HepG2 (cell line): ENCODE results near the gene TRIP4. TPM values are rescaled to one million over a fixed set of nuclear protein-coding genes. Genes with fewer than 3 reads are reported as not detected.

Experiments
- CBFB ChIP-seq: sonication (generic); formaldehyde crosslinking; IDR thresholded peaks from 2 replicates; pipeline ENCODE4 v1.4.0; 2020; ENCODE audit warnings: missing genetic modification reagents
- EEA1 ChIP-seq: sonication (generic); formaldehyde crosslinking; IDR thresholded peaks from 2 replicates; pipeline ENCODE4 v1.5.1; 2020; ENCODE audit warnings: mild to moderate bottlenecking, missing genetic modification reagents, borderline replicate concordance
- ELF1 ChIP-seq: sonication (generic); formaldehyde crosslinking; IDR thresholded peaks from 2 replicates; pipeline ENCODE4 v1.4.0; 2020; ENCODE audit warnings: missing genetic modification reagents
- KDM4B ChIP-seq: sonication (generic); formaldehyde crosslinking; IDR thresholded peaks from 2 replicates; pipeline ENCODE4 v1.4.0; 2020; ENCODE audit warnings: missing genetic modification reagents
- MBD4 ChIP-seq: IDR thresholded peaks from 2 replicates; pipeline ENCODE4 v1.6.1; 2012; ENCODE audit warnings: low read length, inconsistent platforms, borderline replicate concordance
- MTA3 ChIP-seq: sonication (generic); formaldehyde crosslinking; IDR thresholded peaks from 2 replicates; pipeline ENCODE4 v1.4.0; 2020; ENCODE audit warnings: missing genetic modification reagents
- NONO ChIP-seq, 2 experiments: fragments of 450-650 bp in 1 of 2; sonication (generic) in 1 of 2; formaldehyde crosslinking in 1 of 2; IDR thresholded peaks in 1 of 2; conservative IDR thresholded peaks in 1 of 2; 2 replicates each; pipeline versions ENCODE4 v1.6.1 to v1.8.0; 2017 to 2022; ENCODE audit warnings: mild to moderate bottlenecking in 1 of 2, missing genetic modification reagents in 1 of 2, moderate library complexity in 1 of 2
- PITX1 ChIP-seq: sonication (generic); formaldehyde crosslinking; IDR thresholded peaks from 2 replicates; pipeline ENCODE4 v1.5.1; 2020; ENCODE audit warnings: mild to moderate bottlenecking, missing genetic modification reagents
- SIX4 ChIP-seq: sonication (generic); formaldehyde crosslinking; IDR thresholded peaks from 2 replicates; pipeline ENCODE4 v1.4.0; 2020; ENCODE audit warnings: missing genetic modification reagents
- SMARCE1 ChIP-seq: fragments of 450-650 bp; IDR thresholded peaks from 2 replicates; pipeline ENCODE4 v1.6.1; 2017; ENCODE audit warnings: borderline replicate concordance
- TMF1 ChIP-seq: sonication (generic); formaldehyde crosslinking; IDR thresholded peaks from 2 replicates; pipeline ENCODE4 v1.8.1; 2022; ENCODE audit warnings: low read depth, missing genetic modification reagents
- YEATS2 ChIP-seq: sonication (generic); formaldehyde crosslinking; IDR thresholded peaks from 2 replicates; pipeline ENCODE4 v1.4.0; 2020; ENCODE audit warnings: missing genetic modification reagents, borderline replicate concordance
- ZFP36L2 ChIP-seq: sonication (generic); formaldehyde crosslinking; IDR thresholded peaks from 2 replicates; pipeline ENCODE4 v1.4.0; 2020; ENCODE audit warnings: missing genetic modification reagents
- ZNF225 ChIP-seq: sonication (generic); formaldehyde crosslinking; IDR thresholded peaks from 2 replicates; pipeline ENCODE4 v1.4.0; 2020; ENCODE audit warnings: mild to moderate bottlenecking, missing genetic modification reagents
- ZNF232 ChIP-seq: sonication (generic); formaldehyde crosslinking; IDR thresholded peaks from 2 replicates; pipeline ENCODE4 v1.4.0; 2020; ENCODE audit warnings: missing genetic modification reagents, borderline replicate concordance
- ZNF350 ChIP-seq: sonication (generic); formaldehyde crosslinking; IDR thresholded peaks from 2 replicates; pipeline ENCODE4 v1.4.0; 2020; ENCODE audit warnings: mild to moderate bottlenecking, low read depth, missing genetic modification reagents, borderline replicate concordance
- ZNF549 ChIP-seq: sonication (generic); formaldehyde crosslinking; IDR thresholded peaks from 2 replicates; pipeline ENCODE4 v1.5.0; 2020; ENCODE audit warnings: missing genetic modification reagents
- ZNF607 ChIP-seq: sonication (generic); formaldehyde crosslinking; IDR thresholded peaks from 2 replicates; pipeline ENCODE4 v1.5.1; 2020; ENCODE audit warnings: missing genetic modification reagents, mild to moderate bottlenecking, borderline replicate concordance
- ZNF619 ChIP-seq: sonication (generic); formaldehyde crosslinking; IDR thresholded peaks from 2 replicates; pipeline ENCODE4 v1.4.0; 2020; ENCODE audit warnings: mild to moderate bottlenecking, missing genetic modification reagents
- ZNF660 ChIP-seq: sonication (generic); formaldehyde crosslinking; IDR thresholded peaks from 2 replicates; pipeline ENCODE4 v1.5.1; 2020; ENCODE audit warnings: mild to moderate bottlenecking, low read depth, missing genetic modification reagents, borderline replicate concordance
- polyA plus RNA-seq, 8 experiments: library from polyadenylated mRNA; depleted of rRNA in 3 of 8; stranded (reverse) in 7 of 8; unstranded in 1 of 8; fragments of >200 nt; fragmentation: Illumina TruSeq in 4 of 8; extraction: Trizol in 4 of 8; gene quantifications; 2 replicates each; pipeline versions ENCODE4 v1.2.1 to v1.2.3, GENCODE V29; 2011 to 2016; ENCODE audit warnings: low read depth in 4 of 8, missing spikeins in 1 of 8, mixed read lengths in 1 of 8; ENCODE audit not compliant: insufficient read depth in 1 of 8
- total RNA-seq, 5 experiments: library from RNA; depleted of rRNA; stranded (reverse); fragments of >200 nt; fragmentation: Illumina TruSeq; extraction: Trizol; gene quantifications; 2 replicates each; pipeline ENCODE4 v1.2.3, GENCODE V29; 2016; ENCODE audit warnings: low read depth in 1 of 5
- TF ChIP-seq, protein P1 (sequence below): sonication (generic); formaldehyde crosslinking; IDR thresholded peaks from 2 replicates; pipeline ENCODE4 v1.5.0; 2020; ENCODE audit warnings: mild to moderate bottlenecking, missing genetic modification reagents, borderline replicate concordance
- TF ChIP-seq, protein P2 (sequence below): sonication (generic); formaldehyde crosslinking; IDR thresholded peaks from 2 replicates; pipeline ENCODE4 v1.5.0; 2020; ENCODE audit warnings: missing genetic modification reagents, mild to moderate bottlenecking, borderline replicate concordance
- TF ChIP-seq, protein P3 (sequence below): sonication (generic); formaldehyde crosslinking; IDR thresholded peaks from 2 replicates; pipeline ENCODE4 v1.4.0; 2020; ENCODE audit warnings: missing genetic modification reagents

The TRIP4 gene
- total and polyA plus RNA-seq, 2 of the 13 experiments (the other 11 are each of a cell fraction or from before 2014, with no cell fraction given) = 7.1 to 11.8 TPM

DNA sequence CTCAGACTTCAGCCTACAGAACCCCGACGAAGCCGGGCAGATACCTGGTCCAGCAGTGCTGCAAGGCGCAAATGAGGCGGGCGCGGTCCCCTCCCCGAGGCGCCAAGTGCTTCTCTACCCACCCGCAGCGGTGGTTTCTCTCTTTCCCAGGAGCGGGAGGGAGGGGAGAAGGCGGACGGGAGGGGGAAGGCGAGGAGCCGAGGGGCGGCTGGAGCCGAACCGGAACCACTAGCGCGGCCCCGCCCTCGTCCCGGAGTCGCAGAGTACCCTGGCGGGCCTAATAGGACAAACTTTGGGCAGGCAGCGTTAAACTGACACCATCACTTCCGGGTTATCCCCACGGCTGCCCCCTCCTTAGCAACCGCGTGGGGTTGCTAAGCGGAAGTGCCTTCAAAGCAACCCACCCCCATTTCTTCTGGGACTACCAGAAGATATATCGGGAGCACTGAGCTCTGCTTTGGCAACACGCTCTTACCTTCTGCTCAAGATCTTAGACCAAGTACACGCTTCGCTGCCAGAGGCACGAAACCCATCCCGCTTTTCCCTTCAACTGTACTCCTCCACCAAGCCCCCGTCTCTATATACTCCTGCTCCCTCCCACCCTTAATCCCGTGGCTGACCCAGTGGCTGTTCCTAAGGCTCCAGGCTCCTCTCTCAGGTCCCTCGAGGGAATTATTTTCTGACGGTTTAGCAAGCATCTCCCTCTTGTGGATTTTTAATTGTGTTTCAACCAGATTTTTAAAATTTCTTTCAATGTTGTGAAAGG is 31.5 kb upstream of the TRIP4 start, which contains the start of gene CSNK1G1 (continued):
- TF ChIP-seq SMARCE1 (no peak), TMF1 (CRISPR knock-in tag) (0 out of 2 replicates have a peak, but pooled peaks have one; percentile 38), KDM4B (CRISPR knock-in tag) (0 out of 2 replicates have a peak, but pooled peaks have one; percentile 45), PITX1 (CRISPR knock-in tag) (peak; percentile 62; the same call in 1 of the 2 replicates), EEA1 (CRISPR knock-in tag) (no peak), ZNF232 (CRISPR knock-in tag) (peak; percentile 6; the same call in 1 of the 2 replicates), MBD4 (no peak), NONO (IDR thresholded peaks at IDR 0.05) (no peak), NONO (CRISPR knock-in tag; conservative IDR thresholded peaks at IDR 0.05) (peak; percentile 63; the same call in 1 of the 2 replicates), ZNF607 (CRISPR knock-in tag) (0 out of 2 replicates have a peak, but pooled peaks have one; percentile 56), ELF1 (CRISPR knock-in tag) (peak; percentile 99), ZNF350 (CRISPR knock-in tag) (no peak; the same call in 1 of the 2 replicates), CBFB (no peak), ZNF619 (CRISPR knock-in tag) (peak; percentile 58; the same call in 1 of the 2 replicates), ZNF225 (CRISPR knock-in tag) (peak; percentile 33; the same call in 1 of the 2 replicates), YEATS2 (CRISPR knock-in tag) (peak; percentile 45; the same call in 1 of the 2 replicates), MTA3 (no peak), ZNF660 (no peak), ZFP36L2 (CRISPR knock-in tag) (no peak), ZNF549 (CRISPR knock-in tag) (no peak), SIX4 (0 out of 2 replicates have a peak, but pooled peaks have one; percentile 39)
- TF ChIP-seq, protein P1, sequence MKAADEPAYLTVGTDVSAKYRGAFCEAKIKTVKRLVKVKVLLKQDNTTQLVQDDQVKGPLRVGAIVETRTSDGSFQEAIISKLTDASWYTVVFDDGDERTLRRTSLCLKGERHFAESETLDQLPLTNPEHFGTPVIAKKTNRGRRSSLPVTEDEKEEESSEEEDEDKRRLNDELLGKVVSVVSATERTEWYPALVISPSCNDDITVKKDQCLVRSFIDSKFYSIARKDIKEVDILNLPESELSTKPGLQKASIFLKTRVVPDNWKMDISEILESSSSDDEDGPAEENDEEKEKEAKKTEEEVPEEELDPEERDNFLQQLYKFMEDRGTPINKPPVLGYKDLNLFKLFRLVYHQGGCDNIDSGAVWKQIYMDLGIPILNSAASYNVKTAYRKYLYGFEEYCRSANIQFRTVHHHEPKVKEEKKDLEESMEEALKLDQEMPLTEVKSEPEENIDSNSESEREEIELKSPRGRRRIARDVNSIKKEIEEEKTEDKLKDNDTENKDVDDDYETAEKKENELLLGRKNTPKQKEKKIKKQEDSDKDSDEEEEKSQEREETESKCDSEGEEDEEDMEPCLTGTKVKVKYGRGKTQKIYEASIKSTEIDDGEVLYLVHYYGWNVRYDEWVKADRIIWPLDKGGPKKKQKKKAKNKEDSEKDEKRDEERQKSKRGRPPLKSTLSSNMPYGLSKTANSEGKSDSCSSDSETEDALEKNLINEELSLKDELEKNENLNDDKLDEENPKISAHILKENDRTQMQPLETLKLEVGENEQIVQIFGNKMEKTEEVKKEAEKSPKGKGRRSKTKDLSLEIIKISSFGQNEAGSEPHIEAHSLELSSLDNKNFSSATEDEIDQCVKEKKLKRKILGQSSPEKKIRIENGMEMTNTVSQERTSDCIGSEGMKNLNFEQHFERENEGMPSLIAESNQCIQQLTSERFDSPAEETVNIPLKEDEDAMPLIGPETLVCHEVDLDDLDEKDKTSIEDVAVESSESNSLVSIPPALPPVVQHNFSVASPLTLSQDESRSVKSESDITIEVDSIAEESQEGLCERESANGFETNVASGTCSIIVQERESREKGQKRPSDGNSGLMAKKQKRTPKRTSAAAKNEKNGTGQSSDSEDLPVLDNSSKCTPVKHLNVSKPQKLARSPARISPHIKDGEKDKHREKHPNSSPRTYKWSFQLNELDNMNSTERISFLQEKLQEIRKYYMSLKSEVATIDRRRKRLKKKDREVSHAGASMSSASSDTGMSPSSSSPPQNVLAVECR (CRISPR knock-in tag) = peak; percentile 97
- TF ChIP-seq, protein P2, sequence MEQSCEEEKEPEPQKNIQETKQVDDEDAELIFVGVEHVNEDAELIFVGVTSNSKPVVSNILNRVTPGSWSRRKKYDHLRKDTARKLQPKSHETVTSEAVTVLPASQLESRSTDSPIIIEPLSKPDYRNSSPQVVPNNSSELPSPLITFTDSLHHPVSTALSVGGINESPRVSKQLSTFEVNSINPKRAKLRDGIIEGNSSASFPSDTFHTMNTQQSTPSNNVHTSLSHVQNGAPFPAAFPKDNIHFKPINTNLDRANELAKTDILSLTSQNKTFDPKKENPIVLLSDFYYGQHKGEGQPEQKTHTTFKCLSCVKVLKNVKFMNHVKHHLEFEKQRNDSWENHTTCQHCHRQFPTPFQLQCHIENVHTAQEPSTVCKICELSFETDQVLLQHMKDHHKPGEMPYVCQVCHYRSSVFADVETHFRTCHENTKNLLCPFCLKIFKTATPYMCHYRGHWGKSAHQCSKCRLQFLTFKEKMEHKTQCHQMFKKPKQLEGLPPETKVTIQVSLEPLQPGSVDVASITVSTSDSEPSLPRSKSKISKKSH (CRISPR knock-in tag) = peak; percentile 67; the same call in 1 of the 2 replicates
- TF ChIP-seq, protein P3, sequence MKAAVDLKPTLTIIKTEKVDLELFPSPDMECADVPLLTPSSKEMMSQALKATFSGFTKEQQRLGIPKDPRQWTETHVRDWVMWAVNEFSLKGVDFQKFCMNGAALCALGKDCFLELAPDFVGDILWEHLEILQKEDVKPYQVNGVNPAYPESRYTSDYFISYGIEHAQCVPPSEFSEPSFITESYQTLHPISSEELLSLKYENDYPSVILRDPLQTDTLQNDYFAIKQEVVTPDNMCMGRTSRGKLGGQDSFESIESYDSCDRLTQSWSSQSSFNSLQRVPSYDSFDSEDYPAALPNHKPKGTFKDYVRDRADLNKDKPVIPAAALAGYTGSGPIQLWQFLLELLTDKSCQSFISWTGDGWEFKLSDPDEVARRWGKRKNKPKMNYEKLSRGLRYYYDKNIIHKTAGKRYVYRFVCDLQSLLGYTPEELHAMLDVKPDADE (CRISPR knock-in tag) = 0 out of 2 replicates have a peak, but pooled peaks have one; percentile 25
